HTERT RPE-1 (cell line): ENCODE results near the gene BICC1.

Experiments
- in situ Hi-C: fragments of 300-500 bp; cut with MboI; formaldehyde crosslinking; loops from 4 replicates; pipeline ENCODE4 v1.14.3; 2020; ENCODE audit warnings: low sequenced_read_pairs

Gene BICC1

GRCh38 chr10:58740620-58741369 is 228.1 kb downstream of the BICC1 start:
- in situ Hi-C loops: no loop called here

DNA sequence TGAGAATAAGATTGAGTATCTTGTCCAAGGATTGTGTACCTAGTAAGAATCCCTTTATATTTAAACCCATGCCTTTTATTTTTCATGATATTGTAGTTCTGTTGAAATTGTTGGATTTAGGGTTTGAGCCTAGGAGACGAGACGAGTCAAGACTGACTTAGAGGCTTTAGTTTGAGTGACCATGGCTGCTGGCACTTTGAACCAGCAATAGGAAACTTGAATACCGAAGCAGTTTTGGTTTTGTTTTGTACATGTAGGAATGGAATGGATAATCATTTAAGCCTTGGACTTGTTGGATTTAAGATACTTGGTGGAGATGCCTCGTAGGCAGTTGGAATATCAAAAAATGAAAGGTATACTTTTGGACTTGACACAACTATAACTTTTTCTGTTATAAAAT is 229.0 kb downstream of the BICC1 start:
- in situ Hi-C loops: no loop called here

GRCh38 chr10:58742141-58742540 is 229.5 kb downstream of the BICC1 start:
- in situ Hi-C loops: no loop called here

- in situ Hi-C loops: no loop called here
Measured at GRCh38 chr10:58743466-58744115, 230.9 kb downstream of the BICC1 start.

GRCh38 chr10:58746474-58747185 is 234.0 kb downstream of the BICC1 start:
- in situ Hi-C loops: no loop called here

GRCh38 chr10:58747687-58748086 is 235.0 kb downstream of the BICC1 start:
- in situ Hi-C loops: no loop called here

DNA sequence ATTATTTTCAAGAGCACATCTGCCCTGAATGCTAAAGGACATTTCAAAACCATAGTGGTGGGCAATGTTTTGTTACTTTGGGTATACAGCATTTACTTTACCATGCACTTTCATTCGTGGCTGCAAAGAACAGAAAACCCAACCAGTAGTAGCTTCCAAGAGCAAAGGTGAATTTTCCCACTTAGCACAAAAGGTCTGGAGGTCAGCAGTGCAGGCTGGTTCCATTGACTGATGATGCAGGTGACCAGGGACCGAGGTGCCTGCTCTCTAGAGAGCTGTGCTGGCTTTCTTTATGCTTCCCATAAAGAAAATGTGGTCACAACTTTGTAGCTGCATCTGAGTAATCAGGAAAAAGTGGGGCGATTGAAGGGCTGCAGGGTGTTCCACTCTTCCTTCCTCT is 240.0 kb downstream of the BICC1 start:
- in situ Hi-C loops: no loop called here

DNA sequence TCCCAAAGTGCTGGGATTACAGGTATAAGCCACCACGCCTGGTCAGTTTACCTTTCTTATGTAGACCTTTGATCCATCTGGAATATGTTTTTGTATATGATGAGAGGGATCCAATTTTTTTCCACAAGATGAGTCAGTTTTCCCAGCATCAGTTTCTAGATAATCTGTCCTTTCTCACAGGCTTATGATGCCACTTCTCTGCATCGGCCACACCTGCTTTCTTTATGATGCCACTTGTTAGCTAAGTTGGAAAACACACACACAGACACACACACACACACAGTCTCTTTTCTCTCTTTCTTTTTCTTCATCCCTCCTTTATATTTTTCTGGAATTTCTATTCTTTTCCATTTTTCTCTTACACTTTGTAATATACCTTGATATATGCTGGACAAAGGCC is 240.8 kb downstream of the BICC1 start:
- in situ Hi-C loops: no loop called here

GRCh38 chr10:58754469-58755339 is 242.0 kb downstream of the BICC1 start:
- in situ Hi-C loops: no loop called here

- in situ Hi-C loops: no loop called here
Measured at GRCh38 chr10:58755340-58755610, 242.6 kb downstream of the BICC1 start.

DNA sequence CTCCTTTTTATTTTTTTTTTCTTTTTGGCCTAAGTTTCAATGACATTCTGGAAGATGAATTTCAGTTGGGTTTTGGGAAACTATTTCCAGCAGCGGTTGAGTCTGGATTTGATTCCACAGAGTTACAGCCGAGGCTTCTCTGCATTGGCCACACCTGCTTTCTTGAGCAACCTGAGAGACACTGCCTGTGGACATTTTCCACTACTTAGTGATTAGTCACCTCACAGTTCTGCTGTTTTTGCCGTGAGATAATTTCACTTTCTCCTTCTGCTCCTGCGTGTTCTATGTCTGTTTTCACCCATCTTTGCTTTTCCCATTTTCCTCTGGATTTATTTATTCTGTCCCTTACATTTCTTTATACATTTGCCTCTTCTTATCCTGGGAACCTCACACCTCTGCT is 243.0 kb downstream of the BICC1 start:
- in situ Hi-C loops: no loop called here

DNA sequence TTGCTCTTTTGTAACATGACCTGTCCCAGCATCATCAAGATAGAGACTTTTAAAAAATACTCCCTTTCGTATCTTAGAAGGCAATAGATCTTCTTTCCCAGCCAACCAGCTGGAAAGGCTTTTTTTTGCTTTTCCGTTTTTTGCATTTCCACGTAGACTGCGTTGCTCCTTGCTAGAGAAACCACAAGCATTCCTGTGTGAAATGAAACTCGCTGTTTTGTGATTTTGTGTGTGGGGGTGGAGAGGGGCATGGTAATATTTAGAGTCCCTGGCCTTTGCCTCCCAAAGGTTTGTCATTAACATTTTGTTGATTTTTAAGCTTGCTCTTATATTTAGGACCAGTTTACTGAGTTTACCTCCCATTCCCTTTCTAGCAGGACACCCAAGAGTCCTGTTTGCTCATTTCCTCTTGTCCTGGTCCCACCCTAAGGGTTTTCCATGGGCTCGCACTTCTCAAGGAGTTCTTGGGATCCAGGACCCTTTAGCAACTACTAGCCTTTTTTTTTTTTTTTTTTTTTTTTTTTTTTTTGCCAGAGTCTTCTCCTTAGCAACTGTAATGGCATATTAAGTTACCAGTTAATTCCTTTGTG is 243.6 kb downstream of the BICC1 start:
- in situ Hi-C loops: no loop called here

DNA sequence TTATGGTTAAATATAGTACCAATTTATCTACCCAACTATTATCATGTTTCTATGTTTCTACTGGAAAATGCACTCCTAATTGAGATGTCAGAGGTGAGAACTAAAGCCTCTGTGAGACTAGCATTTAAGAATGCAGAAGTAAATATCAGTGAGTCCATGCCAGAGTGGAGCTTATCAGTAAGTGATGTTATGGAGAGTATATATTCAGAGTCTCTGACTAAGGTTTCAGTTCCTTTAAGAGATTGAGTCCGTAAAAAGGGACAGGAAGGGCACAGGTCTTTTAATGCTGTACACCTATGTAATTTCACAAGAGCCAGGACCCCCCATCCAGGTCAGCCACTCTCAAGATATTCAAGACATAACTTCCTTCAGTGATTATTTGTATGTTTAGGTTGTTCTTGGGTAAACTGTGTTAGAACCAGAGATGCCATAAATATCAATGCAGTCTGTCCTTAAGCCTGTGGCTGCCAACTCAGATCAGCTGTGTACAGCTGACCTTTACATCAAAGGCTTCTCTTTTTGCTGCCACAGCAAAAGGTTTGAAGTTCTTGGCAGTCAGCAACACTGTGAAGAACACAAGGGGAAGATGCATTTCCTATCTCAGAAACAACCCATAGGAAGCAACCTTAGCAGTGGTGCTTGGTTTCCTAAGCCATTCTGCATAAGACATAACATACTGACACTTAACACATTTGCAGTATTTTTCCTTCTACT is 244.8 kb downstream of the BICC1 start:
- in situ Hi-C loops: no loop called here

DNA sequence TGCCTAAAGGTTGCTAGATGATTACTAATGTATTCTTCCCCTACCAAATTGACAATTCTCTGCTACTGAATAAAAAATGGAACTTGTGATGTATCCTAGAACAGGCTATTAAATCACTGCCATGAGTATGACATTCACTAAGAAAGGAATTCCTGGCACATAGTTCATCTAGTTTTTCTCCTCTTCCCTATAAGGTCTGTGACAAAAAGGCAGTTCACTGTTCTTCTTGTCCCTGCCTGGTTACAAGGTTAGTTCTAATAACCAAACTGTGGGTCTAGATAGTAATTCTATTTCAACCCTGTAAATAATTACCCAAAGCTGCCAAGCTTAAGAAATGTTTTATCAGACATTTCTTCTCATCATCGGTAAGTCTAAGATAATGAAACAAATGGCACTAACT is 245.6 kb downstream of the BICC1 start:
- in situ Hi-C loops: no loop called here

DNA sequence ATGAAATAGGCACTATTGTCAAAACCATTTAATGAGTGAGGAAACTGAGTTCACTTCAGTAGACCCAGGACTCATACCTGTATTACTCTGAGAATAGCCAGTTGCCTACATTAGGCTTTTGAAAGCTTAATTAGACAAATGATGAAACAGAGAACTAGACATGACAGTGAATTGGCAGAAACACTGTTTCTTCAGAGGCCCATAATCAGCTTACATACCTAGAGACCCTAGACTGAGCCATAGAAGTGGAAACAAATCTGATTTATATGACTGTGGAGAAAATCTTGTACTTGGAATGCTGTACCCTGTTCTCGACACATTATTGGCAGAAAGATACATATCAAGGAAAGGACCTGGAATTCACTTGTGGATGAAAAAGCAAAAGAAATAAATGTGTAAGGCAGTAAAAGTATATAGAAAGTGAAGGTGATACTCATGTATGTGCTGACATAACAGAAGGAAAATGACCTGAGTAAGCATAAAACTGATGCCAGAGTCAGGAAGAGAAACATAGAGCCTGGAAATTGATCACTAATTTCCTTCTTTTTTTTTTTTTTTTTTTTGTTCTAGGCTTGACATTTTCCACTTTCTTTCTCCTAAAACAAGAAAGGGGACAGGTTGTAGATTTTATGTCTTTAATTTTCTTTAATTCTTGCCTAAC is 251.5 kb downstream of the BICC1 start:
- in situ Hi-C loops: no loop called here

DNA sequence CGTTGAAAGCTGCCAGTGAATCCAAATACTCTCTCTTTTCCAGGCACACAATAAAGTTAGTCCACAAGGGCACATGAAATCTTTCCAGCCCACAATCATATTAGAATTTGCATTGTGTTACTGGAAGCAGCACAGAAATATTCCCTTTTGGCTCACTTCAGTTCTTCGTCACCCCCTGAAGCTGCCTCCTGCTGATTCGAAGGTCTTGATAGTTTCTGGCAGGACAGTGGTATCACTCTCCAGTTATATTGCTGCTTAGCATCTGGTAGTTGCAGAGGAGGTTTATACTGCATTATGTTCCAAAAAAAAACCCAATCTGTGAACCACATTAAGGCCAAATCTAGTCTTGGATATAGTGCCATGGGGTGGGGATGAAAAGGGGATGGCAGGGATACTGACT is 253.2 kb downstream of the BICC1 start:
- in situ Hi-C loops: no loop called here

GRCh38 chr10:58767652-58768051 is 255.0 kb downstream of the BICC1 start:
- in situ Hi-C loops: no loop called here

GRCh38 chr10:58771863-58772262 is 259.2 kb downstream of the BICC1 start:
- in situ Hi-C loops: no loop called here

DNA sequence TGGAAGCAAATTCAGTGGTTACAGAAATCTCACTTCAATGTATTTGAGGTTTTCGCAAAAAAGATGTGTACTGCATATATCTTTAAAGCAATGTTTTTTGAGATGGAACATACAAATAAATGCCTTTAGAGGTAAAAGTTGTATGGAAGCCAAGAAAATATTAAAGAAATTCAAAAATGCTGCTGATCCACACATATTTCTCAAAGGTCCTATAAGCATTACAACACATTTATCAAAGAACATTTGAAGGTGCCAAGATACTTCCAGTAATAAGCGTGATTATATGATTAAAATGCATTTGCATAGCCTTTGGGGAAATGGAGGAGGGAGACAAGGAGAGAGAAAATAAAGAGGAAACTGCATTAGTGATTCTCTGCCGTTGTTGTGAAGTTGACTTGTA is 260.1 kb downstream of the BICC1 start:
- in situ Hi-C loops: no loop called here

GRCh38 chr10:58773341-58773740 is 260.7 kb downstream of the BICC1 start:
- in situ Hi-C loops: no loop called here
